ENCODE measurements around the gene ERBB4.
"Not testable (repeated sequence)": the region's sequence is repeated elsewhere in the genome, so short reads cannot be mapped to it uniquely, and the experiment has no call there.

The ERBB4 gene

DNA sequence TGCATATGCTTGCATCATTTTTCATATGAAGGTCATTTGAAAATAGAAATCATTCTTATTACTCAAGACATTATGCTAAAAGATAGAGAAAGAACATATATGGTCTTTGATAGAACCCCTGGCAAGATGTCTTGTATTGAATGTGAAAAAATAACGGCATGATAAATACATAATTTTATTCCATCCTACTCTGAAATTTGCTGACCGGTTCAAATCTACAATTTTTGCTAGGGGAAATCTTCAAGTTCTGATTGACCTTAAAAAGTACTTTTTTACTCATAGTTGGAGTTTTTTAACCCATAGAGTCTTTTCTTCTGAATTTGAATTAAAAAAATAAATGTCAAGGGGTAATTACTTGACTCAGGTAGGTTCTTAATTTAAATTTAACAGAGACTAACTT is 920.8 kb downstream of the ERBB4 start:
- no peak for DNase-seq (ENCODE audit: low read depth, low spot score)

DNA sequence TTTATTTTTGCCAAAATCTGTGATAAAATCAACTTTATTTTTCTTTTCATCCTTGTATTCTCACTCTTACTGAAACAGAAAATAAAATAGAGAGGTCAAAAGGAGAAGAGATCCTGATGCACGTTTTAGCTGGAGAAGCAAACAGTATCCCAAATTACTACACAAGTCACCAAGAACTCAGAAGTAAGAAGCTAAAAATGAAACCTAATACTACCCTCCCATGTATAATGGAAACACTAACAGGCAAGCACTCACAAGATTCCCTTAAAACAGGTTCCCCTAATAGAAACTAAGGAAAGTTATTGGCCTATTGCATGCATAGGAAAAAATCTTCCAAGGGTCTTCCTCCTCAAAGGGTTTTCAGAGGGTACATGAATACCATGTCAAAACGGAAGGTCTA is 927.0 kb downstream of the ERBB4 start:
- DNase-seq (ENCODE audit: low read depth, low spot score): no peak

DNA sequence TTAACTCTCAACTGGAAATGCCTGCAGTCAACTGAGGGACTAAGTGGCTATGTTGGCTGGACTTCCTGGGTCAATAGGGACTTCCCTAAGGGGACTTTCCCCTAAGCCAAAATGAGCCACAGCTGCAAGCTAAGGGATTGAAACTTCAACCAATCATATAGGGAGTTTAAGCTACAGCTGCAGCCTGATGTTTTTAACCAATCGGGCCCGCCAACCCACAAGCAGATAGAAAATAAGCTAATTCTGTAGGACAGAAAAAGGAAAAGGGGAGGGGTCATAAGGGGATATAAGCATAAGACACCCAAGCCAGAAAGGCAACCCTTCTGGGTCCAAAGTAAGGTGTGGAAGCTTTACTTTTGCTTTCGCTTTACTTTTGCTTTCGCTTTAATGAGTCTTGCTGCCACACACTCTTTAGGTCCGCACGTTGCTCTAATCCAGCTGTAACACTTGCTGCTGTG is 927.5 kb downstream of the ERBB4 start:
- DNase-seq (ENCODE audit: low read depth, low spot score): no peak

DNA sequence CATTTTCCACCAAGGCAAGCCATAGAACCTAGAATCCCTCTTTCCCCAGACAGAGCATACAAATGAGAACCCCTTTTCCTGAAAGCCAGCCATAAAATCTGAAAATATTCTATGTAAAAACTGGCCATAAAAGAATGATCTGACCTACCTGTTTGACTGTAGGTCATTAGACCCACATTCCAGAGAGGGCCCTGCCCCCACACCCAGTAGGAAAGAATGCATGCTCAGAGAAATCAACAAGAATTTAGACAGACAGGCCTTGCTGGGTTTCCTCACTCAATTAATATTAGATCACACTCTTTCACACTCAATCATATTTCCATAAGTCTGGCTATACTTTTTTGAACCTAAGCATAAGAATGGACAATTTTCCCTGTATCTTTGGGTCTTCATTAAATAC is 929.5 kb downstream of the ERBB4 start:
- no peak for DNase-seq (ENCODE audit: low read depth, low spot score)

DNA sequence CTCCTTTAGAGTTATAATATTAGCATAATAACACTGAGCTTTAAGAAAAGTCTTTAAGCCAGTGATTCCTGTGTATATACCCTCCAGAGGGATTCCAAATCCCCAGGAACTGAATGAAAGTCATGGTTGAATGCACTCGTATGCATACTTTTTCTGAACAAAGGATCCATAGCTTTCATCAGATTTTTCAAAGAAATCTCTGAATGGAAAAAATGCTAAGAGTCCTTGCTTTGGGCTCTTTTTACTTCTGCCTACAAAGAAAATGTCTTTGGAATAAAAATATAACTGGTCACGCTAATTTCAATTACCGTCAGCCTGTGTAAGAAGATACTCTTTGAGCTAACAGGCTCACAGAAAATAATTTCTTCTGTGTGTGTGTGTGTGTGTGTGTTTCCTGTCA is 939.5 kb downstream of the ERBB4 start:
- DNase-seq (ENCODE audit: low read depth, low spot score): no peak

DNA sequence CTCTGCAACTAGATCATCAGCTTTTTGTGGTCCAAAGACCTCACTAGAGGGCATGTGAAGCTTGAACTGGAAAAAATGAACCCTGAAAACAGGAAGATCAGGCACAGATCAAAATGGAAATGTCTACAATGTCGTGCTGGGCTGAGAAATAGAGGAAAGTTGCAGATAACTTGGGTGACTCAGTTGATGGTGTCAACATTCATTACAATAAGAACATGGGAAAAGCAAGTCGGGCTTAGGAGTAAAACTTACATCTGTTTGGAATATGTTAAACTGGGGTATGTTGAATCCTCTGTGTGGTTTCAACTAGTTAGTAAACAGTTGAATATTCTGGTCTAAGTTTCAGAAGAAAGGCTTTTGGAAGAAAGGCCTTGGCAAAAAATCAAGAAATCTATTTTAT is 940.4 kb downstream of the ERBB4 start:
- DNase-seq (ENCODE audit: low read depth, low spot score): no peak

DNA sequence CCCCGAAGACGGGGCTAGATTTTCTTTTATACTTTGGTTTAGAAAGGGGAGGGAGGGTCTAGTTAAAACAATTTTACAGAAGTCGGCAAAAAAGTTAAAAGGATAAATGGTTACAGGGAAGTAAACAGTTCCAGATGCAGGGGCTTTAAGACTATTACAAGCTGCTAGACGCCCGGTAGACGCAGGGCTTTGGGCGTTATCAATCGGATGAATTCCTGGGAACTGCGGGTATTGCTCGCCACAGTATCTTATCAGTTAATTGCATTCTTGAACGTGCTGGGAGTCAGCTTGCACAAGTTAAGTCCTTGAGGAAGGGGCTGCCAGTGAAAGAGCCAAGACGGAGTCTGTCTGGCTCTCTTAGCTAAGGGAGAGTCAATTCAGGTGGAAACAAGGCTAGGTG is 946.6 kb downstream of the ERBB4 start:
- DNase-seq (ENCODE audit: low read depth, low spot score): not testable (repeated sequence)

DNA sequence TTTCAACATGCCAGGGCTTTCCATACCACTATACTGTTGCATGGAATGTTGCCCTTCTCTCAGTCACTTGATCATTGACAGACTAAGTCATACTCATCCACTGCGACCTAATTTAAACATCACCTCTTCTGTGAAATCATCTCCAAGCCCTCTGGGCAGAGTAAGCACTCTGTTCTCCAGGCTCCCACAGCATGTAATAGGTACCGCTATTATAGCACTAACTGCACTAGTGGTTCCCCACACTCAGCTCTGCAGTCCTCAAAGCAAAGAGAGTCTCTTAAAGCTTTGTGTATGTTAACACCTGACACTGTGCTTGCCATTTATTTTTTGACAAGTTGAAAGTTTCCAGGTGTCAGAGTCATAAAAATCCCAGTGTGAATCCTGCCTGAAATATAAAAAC is 947.2 kb downstream of the ERBB4 start:
- DNase-seq (ENCODE audit: low read depth, low spot score): no peak

DNA sequence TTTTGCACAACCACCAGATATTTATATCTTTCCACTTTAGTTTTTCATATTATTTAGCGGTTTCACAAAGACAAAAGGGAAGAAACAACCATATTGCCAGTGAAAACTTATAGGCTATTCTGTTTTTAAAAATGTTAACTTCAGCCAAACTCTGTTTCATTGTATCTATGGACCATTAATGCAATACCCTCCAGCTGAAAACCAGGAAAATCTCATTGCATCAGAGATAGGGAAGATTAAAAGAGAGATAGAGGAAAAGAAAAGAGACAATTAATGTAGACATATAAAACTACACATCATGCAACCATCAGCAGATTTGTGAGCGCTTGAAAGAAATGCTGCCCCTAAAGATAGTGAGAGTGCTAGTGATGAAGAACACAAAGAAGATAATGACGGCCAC is 970.2 kb downstream of the ERBB4 start:
- no peak for DNase-seq (ENCODE audit: low read depth, low spot score)

DNA sequence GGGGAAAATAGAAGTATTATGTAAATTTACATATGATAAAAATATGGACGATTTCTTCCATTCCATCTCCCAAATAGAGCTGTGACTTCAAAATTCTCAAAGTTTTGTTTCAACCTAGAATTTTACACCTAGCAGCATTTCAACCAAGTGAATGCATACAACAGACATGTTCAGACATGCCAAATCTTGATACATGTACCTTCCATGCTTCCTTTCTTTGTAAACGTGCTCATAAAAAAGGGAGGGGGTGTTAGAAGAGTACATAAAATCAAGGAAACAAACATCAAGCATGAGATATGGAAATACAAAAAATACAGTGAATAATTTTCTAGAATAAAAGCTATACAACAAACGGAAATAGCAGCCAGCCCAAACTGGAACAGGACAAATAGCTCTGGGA is 974.2 kb downstream of the ERBB4 start:
- DNase-seq (ENCODE audit: low read depth, low spot score): no peak

DNA sequence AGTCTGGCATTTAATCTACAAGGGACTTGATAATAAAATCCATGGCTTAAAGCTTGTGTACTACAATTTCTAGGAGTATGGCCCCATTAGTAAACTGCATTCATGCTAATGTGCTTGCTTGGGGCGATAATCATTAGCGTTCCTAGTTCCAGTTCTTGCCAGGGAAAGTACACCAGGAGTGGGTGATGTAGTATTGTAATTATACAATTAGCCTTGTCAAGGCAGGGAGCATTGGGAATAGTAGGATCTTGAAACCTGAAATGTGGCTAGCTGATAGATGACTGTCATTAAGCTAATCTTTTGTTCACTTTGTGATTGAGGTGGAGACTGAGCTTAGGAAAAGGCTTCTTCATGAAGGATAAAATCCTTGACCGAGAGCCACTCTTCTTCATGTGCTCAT is 993.0 kb downstream of the ERBB4 start:
- DNase-seq (ENCODE audit: low read depth, low spot score): no peak

DNA sequence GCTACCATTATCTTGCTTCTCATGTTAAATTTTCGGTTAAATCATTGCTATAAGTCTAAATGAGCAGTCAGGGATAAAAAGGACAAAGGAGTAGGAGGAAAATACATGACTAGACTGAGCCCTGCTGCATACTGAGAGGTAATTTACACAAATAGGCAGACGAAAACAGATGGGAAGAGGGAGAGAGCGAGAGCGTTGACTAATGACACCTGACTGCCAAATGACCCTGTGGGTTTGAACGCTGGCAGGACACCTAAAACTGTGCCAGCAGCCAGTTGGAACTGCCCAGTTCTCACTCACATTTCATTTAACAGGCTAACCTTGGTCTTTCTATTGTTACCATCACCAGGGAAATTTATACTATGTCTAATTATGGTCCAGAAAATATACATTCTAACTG is 1004.0 kb downstream of the ERBB4 start:
- no peak for DNase-seq (ENCODE audit: low read depth, low spot score)

DNA sequence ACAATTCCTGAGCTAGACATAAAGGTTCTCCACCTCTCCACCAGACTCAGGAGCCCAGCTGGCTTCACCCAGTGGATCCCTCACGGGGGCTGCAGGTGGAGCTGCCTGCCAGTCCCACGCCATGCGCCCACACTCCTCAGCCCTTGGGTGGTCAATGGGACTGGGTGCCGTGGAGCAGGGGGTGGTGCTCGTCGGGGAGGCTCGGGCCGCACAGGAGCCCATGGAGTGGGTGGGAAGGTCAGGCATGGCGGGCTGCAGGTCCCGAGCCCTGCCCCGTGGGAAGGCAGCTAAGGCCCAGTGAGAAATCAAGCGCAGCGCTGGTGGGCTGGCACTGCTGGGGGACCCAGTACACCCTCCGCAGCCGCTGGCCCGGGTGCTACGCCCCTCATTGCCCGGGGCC is 1014.4 kb downstream of the ERBB4 start:
- not testable (repeated sequence) for DNase-seq (ENCODE audit: low read depth, low spot score)

DNA sequence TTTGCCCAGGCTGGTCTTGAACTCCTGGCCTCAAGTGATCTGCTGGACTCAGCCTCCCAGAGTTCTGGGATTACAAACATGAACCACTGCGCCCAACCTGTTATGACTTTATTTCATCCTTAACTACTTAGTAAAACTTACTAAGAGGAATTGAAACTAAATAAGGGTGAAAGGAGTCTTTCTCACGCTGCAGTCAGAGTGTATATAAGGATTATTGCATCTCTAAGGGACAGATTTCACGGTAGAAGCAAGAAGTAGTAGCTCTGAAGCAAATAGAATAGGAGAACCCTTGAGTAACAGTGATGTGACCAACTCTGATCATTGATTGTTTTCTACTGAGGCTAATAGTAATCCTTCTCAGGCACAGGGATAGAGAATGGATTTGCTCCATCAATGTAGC is 1022.1 kb downstream of the ERBB4 start:
- no peak for DNase-seq (ENCODE audit: low read depth, low spot score)

DNA sequence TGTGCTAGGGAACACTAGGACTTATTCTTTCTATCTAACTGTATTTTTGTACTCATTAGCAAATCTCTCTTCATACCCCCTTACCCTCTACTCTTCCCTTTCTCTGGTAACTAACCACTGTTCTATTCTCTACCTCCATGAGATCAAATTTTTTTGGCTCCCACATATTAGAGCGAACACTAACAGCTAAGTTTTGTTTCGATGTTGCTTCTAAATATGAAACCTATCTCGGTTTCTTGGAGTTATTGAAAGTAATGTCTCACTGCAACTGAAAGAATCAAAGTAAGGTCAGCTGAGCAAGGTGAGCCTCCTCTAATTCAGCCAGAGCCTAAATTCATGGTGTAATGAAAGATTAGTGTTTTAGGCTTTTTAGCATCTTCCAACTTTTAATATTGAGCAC is 1024.6 kb downstream of the ERBB4 start:
- DNase-seq (ENCODE audit: low read depth, low spot score): no peak

DNA sequence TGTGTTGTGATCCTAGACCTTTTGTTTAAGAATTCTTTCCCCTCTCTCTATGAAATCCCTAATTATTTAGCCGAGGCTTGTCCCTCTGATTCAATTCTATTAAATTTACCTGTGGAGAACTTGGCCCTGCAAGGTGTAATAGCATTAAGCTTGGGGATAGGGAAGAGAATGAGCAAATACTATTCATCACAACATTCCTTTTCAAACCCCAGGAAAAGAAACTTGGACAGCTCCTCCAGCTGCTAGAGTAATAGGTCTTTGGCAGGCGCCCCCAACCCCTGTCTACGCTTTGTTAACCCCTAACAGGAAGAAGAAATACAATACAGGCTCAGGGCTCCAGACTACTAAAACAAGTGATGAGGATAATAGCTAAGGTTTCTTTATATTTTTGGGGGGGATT is 1025.2 kb downstream of the ERBB4 start:
- DNase-seq (ENCODE audit: low read depth, low spot score): no peak

DNA sequence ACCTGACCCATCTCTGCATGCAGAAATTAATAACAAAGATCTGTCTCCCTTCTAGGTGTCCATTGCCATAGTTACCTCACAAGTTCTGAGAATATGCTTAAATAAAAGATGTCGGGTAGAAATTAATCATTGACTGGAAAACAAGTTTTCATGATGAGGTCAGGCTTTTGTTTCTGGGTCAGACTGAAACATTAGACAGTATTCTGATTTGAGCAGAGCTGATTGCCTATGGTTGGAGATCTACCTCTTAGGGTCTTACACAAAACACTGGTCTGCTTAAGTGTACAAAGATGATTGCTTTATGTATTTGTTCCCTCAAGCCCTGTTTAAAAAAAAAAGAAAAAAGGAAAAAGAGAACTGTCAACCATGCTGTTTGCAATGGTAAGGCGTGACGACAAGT is 1025.8 kb downstream of the ERBB4 start:
- DNase-seq (ENCODE audit: low read depth, low spot score): no peak

DNA sequence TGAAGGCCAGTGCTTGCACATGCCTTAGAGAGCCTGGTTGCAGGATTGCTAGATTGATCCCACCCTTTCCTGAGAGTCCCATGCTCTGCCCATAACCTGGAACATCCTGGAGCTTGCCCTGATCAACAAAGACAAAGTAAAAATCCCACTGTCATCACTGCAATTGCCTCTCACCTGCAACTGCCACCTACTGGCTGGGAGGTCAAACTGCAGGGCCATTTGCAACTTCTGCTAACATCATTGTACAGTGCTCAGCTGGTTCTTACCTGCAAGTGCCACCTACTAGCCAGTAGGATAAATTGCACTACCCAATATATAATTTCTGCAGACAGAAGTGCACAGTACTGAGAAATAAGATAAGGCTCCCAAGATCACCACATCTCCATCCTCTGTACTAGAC is 1034.7 kb downstream of the ERBB4 start:
- no peak for DNase-seq (ENCODE audit: low read depth, low spot score)

DNA sequence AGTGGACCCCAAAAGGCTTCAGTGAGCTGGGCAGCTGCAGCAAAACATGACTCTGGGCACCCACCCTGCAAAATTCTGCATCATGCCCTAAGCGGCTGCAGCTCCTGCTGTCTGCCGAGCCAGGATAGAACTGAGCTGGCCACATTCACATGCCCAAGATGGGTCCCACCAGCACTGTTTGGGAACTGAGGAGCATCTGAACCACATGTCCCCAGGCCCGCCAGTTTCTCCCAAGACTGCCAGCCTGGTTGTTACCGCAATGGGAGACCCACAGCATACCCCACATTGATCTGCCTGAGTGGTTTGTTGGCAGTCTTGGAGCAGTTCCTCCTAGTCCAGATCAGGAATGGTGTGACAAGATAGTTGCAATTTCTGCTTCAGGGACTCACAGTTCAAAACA is 1035.4 kb downstream of the ERBB4 start:
- no peak for DNase-seq (ENCODE audit: low read depth, low spot score)

DNA sequence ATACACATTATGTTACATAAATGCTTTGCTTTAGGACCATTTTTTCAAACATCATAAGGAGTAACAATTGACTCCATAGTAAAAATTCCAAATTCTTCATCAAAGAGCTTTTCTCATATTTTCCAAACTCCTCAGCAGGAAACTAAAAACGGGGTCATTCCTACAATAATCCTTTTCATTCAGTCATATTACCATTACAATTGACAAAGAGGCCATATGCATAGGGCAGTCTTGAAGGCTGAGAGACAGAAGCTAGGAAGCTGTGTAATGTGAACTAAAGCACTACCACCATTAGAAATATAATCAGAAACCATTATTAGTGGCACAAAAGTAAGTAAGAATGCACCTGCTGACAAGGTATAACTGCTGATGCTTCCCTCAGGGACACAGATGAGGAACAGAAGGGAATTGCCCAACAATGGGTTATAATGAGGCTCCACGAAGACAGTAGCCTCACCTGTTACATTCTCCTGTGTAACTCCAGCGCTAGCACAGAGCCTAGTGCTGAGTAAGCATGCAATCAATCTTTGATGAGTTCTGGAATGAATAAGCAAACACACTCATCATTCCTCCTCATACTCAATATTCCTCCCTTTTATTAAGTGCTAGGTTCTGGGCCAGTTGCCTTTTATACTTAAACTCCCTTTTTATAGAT is 1039.9 kb downstream of the ERBB4 start:
- DNase-seq (ENCODE audit: low read depth, low spot score): no peak

DNA sequence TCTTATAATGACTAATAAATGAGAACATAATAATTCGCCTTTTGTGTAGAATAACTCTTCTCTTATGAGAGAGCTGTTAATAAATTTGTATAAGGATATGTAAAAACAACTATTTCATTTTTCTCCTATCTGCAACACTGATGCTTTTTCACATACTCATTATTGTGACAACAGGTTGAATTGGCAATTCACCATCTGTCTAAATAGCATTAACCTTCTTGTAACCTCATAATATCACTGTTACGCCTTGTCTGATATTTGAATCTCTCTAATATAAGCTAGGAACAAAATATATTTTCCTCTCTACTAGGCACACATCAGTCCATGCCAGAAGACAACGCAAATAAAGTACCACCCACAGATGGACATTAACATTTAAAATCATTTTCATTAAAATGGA is 1043.3 kb downstream of the ERBB4 start:
- no peak for DNase-seq (ENCODE audit: low read depth, low spot score)

DNA sequence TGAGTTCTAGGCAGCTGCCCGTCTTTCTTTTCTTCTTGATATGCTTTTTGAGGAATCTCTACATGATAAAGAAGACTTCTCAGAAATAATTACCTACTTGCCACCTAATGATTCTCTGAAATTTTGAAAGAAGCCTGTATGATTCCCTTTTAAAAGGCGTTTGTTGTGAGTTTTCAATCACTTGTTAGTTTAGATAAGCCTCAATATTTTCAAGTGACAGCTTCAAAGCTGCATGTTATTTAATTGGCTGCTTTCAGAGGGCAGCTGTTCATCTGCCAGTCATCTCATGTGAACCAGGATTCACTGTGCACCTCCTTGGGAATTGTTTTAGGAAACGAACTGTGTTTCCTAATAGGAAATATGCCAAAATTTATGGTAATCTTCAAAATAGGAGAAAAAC is 1044.1 kb downstream of the ERBB4 start:
- no peak for DNase-seq (ENCODE audit: low read depth, low spot score)

DNA sequence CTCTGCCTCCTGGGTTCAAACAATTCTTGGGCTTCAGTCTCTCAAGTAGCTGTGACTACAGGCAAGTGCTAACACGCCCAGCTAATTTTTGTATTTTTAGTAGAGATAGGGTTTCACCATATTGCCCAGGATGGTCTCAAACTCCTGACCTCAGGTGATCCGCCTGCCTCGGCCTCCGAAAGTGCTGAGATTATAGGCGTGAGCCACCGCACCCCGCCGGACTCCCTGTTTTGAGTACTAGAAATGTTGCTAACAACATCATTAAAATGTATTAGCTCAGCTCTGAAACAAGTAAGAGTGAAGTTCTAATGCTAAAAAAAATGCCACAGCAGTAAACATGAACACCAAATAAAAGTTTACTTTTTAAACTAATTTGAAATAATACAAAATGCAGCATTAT is 1044.5 kb downstream of the ERBB4 start:
- no peak for DNase-seq (ENCODE audit: low read depth, low spot score)

DNA sequence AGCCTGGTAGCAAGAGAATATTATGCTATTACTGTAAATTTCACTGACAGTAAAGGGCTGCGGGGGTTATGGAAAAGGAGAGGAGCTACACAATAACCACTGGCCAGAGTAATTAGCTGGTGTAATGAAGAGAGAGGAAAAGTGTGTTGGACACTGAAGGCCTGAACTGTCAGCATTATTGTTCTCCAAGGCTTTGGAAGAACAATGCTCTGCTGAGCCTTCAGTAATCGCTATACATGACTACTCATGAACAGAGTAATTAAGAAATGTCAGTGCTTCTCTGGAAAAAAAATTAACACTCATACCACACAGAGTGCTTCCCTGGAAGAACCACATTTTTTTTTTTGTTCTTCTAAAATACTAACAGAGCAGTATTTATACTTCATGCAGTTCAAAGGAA is 1050.9 kb downstream of the ERBB4 start:
- DNase-seq (ENCODE audit: low read depth, low spot score): no peak
